Body of pancreas (tissue), 4 donors: ENCODE measurements around the gene SAP30.

ENCODE experiments used
- CTCF ChIP-seq, 7 experiments: fragments of 450-650 bp in 4 of 7; fragments of 200-600 bp in 3 of 7; sonication (generic) in 3 of 7; IDR thresholded peaks; one replicate each; pipeline ENCODE4 v1.5.1; 2016 to 2019; ENCODE audit warnings: antibody characterized with exemption in 7 of 7
- POLR2A ChIP-seq, 3 donors: fragments of 450-650 bp; IDR thresholded peaks; one replicate each; pipeline ENCODE4 v1.6.1; 2016; ENCODE audit warnings: antibody characterized with exemption in 3 of 3, mild to moderate bottlenecking in 2 of 3

- TF ChIP-seq POLR2A (IDR thresholded peaks at IDR 0.05) (no peak), CTCF (IDR thresholded peaks at IDR 0.05) (no peak)
Observed at GRCh38 chr4:173332963-173333657, 37.6 kb upstream of the SAP30 start.
